GM18502 (cell line): ENCODE data around the gene GRAMD4.
"Not testable (repeated sequence)": the region's sequence is repeated elsewhere in the genome, so short reads cannot be mapped to it uniquely, and the experiment has no call there.

Source experiments
- ATAC-seq: cut with Tn5 transposase; IDR thresholded peaks from one replicate; pipeline ENCODE4 v1.9.1; 2021; ENCODE audit warnings: mild to moderate bottlenecking; ENCODE audit not compliant: unreplicated experiment, poor library complexity

Gene GRAMD4

GRCh38 chr22:46634011-46634699 is 14.0 kb downstream of the GRAMD4 start:
- no peak for ATAC-seq

- ATAC-seq, result not testable (repeated sequence)
These were observed 14.9 kb downstream of the GRAMD4 start for GRCh38 chr22:46634973-46635685.

DNA sequence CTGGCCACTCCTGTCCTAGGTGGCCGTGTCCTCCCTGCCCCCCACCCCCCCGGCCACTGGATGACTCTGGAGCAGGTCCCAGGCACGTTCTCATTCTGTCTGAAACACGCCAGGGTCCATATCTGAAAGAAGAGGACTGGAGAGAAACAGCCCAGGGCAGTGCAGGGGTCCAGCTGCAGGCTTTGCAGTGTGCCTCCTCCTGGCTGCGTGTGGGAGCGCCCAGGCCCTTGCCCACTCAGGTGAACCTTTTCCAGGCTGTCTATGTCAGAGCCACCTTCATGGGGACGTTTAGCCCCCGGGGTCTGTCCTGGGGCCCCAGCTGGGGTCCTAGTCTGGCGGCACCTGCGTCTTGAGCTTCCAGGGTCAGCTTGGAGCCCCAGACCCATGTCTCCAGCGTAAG is 15.6 kb downstream of the GRAMD4 start:
- ATAC-seq, result no peak

DNA sequence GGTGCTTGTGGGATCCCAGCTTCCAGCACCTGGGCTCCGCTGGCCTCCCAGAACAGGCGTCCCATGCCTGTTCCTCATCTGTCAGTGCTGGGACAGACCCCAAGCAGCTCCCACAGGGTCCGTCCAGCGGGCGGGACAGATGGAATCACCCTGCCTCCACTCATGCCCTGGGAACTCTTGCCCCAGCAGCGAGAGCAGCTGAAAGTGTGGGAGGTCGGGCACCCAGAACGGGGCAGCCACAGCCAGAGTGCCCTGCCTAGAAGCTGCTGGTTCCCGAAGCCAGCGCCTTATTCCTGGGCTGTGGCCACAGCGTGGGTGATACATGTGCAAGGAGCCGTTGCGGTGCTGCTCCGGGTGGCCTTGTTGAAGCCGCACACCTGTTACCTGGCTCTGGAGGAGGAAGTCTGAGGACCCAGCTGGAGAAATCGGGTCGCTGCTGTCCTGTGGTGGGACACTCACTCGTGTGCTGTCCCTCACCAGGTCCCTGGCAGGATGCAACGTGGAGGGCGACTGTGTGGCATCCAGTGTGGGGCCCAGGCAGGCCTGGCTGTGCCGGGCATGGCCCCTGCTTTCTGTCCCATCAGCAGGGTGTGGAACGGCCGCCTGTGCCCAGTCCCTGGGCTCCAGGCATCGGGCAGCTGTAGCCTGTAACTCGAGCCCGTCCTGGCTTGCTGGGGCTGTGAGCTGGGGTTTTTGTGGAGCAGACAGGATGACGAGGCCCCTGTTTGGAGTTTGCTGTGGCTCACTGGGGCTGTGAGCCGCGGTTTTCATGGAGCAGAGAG is 16.2 kb downstream of the GRAMD4 start:
- ATAC-seq, result no peak

- ATAC-seq, result no peak
These were observed 17.8 kb downstream of the GRAMD4 start for GRCh38 chr22:46637711-46638600.

- ATAC-seq, result no peak
These were observed 18.6 kb downstream of the GRAMD4 start for GRCh38 chr22:46638601-46639431.

GRCh38 chr22:46639843-46640242 is 19.7 kb downstream of the GRAMD4 start:
- no peak for ATAC-seq

DNA sequence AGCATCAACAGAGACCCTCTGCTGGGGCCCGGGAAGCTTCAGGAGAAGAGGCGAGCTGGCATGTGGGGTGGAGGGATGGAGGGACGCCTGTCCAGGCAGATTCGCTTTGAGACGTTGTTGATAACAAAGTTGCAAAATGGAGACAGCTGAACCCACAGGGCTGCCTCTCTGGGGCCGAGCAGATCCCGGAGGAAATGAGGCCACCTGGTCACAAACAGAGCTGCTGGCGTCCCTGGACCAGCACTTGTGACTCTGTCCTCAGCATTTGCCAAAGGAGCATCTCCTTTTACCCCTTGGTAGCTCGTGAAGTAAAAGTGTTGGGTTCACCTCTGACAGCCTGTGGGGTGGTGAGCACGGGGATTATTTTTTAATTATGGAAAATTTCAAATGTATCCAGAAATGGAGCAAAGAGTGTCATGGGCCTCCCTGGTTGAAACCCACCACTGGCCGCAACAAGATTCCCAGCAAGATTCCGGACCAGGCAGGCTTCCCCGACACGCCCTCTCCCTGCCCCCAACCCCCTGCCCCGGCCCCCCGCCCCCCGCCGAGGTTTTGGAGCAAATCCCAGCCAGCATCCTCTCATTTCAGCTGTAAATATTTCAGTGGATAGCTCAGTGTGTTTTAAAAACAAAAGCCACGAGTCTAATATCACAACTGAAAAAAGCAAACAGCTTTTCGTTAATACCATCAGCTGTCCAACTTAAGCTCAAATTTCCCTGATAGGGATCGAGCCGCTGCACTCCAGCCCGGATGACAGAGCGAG is 20.3 kb downstream of the GRAMD4 start:
- ATAC-seq, result no peak

DNA sequence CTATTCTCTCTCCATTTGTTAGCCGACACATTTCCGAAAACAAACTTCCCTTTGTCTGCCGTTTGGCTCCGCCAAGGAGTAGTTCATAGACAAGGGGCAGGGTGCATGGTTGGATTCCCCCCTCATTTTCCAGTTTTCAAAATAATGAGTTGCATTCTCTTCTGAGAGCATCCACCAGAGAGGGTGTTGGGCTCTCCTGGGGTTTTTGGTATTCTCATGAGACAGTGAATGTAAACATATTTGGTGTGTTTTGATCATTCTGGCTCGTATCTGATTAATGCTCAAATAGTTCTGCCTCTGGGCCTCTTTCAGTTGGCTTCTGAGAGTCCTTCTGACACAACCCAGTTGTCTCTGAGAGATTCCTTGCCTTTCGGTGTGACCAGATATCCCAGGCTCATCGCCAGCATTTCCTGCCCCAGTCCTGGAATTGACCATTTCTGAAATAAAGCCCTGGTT is 21.7 kb downstream of the GRAMD4 start:
- no peak for ATAC-seq

- ATAC-seq, result not testable (repeated sequence)
These were observed 22.8 kb downstream of the GRAMD4 start for GRCh38 chr22:46642840-46643480.

DNA sequence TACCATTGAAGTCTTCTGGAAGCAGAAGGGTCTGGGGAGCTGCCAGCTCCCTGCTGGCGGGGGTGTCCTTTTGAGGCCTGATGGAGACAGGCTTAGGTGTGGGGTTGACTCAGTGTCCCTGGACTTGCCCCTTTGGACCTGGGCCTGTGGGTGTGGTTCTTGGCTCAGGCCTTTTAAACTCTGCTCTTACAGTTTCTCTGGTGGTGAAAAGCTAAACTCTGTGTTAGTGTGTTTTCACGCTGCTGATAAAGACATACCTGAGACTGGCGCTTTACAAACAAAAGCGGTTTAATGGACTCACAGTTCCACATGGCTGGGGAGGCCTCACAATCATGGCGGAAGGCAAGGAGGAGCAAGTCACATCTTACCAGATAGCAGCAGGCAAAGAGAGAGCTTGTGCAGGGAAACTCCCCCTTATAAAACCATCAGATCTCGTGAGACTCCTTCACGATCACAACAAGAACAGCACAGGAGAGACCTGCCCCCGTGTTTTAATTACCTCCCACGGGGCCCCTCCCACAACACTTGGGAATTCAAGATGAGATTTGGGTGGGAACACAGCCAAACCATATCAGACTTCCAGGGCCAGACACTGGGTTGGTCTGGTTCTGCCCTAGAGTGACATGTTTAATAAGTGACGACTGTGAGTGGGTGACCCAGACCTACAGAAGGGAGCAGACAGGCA is 26.5 kb downstream of the GRAMD4 start:
- no peak for ATAC-seq

GRCh38 chr22:46648225-46648820 is 28.1 kb downstream of the GRAMD4 start:
- not testable (repeated sequence) for ATAC-seq

- no peak for ATAC-seq
These were observed 29.2 kb downstream of the GRAMD4 start for GRCh38 chr22:46649141-46650077.

DNA sequence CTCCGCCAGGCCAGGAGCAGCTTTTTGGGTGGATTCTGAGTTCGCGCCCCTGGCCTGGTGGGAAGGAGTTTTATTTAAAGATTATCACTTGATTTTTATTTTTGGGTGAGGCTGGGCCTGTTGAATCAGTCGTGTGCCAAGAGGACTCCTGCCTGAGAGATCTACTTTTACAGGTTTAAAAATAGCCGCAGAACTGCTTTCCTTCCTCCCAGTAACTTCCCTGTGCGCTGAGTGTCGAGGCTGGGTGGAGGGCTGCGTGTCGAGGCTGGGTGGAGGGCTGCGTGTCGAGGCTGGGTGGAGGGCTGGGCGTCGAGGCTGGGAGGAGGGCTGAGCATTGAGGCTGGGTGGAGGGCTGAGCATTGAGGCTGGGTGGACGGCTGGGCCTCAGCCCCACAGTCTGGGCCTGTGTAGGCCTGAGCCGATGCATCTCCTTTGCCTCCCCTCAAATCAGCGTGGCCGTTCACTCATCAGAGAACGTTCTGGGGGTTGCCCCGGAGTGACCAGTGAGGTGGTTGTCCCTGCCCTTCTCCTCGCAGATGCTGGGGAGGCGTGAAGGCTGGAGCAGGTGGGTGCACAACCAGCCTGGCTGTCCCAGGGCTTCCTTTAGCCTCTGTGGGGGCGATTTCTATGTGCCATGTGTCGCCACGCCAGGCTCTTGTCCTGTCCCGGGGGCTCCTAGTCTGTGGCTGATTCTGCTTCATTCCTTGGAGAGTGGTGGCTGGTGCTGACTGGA is 30.1 kb downstream of the GRAMD4 start:
- ATAC-seq, result no peak

- ATAC-seq, result no peak
These were observed 31.1 kb downstream of the GRAMD4 start for GRCh38 chr22:46651316-46651715.
